SU-DHL-6 (cell line): ENCODE measurements around the gene AKAP11.

Source experiments
- H2AFZ ChIP-seq: fragments of 200-600 bp; sonication (generic); 2 replicates; pipeline ENCODE4 v1.6.1; 2014; ENCODE audit warnings: low read depth, mild to moderate bottlenecking, moderate library complexity, mixed read lengths, antibody characterized with exemption, low read length; ENCODE audit not compliant: severe bottlenecking
- H3F3A ChIP-seq: fragments of 200-600 bp; shearing (Covaris generic); 2 replicates; pipeline ENCODE4 v1.6.0; 2016; ENCODE audit warnings: antibody characterized with exemption, mild to moderate bottlenecking; ENCODE audit not compliant: insufficient read depth
- H3K27ac ChIP-seq: fragments of 200-600 bp; sonication (generic); 2 replicates; pipeline ENCODE4 v1.5.1; 2016; ENCODE audit warnings: low read depth, mild to moderate bottlenecking, low read length, moderate library complexity, mixed read lengths
- H3K27me3 ChIP-seq: fragments of 200-600 bp; sonication (generic), shearing (Covaris generic); 2 replicates; pipeline ENCODE4 v1.6.0; 2014; ENCODE audit warnings: mild to moderate bottlenecking, low read length
- H3K36me3 ChIP-seq: fragments of 200-600 bp; sonication (generic); 2 replicates; pipeline ENCODE4 v1.6.1; 2014; ENCODE audit warnings: mild to moderate bottlenecking, low read length, mixed read lengths
- H3K4me2 ChIP-seq: fragments of 300-600, 200-600 bp; shearing (Covaris generic), sonication (generic); 2 replicates; pipeline ENCODE4 v1.6.0; 2014; ENCODE audit warnings: low read length, low read depth, mild to moderate bottlenecking; ENCODE audit not compliant: poor library complexity, severe bottlenecking
- H3K4me3 ChIP-seq: fragments of 200-600 bp; sonication (generic); 2 replicates; pipeline ENCODE4 v1.5.1; 2014; ENCODE audit warnings: antibody characterized with exemption, low read length, mild to moderate bottlenecking, mixed read lengths; ENCODE audit not compliant: insufficient read depth, poor library complexity, severe bottlenecking
- H3K79me2 ChIP-seq: fragments of 200-600 bp; sonication (generic); 2 replicates; pipeline ENCODE4 v1.6.1; 2014; ENCODE audit warnings: mild to moderate bottlenecking, low read length, moderate library complexity; ENCODE audit not compliant: insufficient read depth
- H3K9ac ChIP-seq: fragments of 200-600 bp; sonication (generic); 2 replicates; pipeline ENCODE4 v1.7.0; 2014; ENCODE audit warnings: mild to moderate bottlenecking, low read length
- H3K9me2 ChIP-seq: fragments of 200-600 bp; sonication (generic); replicated peaks from 2 replicates; pipeline ENCODE4 v1.6.1; 2014; ENCODE audit warnings: low read length; ENCODE audit not compliant: insufficient read depth
- H3K9me3 ChIP-seq: fragments of 200-600 bp; sonication (generic); 2 replicates; pipeline ENCODE4 v1.6.1; 2014; ENCODE audit warnings: low read length, mixed read lengths; ENCODE audit not compliant: insufficient read depth
- H4K20me1 ChIP-seq: fragments of 200-600 bp; sonication (generic); 2 replicates; pipeline ENCODE4 v1.6.1; 2014; ENCODE audit warnings: low read depth, mild to moderate bottlenecking, antibody characterized with exemption, low read length, moderate library complexity, mixed read lengths
- CTCF ChIP-seq: fragments of 200-600 bp; sonication (generic); IDR thresholded peaks from one replicate; pipeline ENCODE4 v1.5.1; 2017; ENCODE audit warnings: antibody characterized with exemption, mild to moderate bottlenecking, low read length, moderate library complexity; ENCODE audit not compliant: insufficient read depth, poor library complexity, severe bottlenecking
- EZH2phosphoT487 ChIP-seq: fragments of 200-600 bp; sonication (generic), shearing (Covaris generic); conservative IDR thresholded peaks from 2 replicates; pipeline ENCODE4 v1.6.1; 2018; ENCODE audit warnings: mild to moderate bottlenecking, antibody characterized with exemption, low read length, moderate library complexity, mixed read lengths

The AKAP11 gene

GRCh38 chr13:42275098-42275471, 3.1 kb downstream of the AKAP11 start:
- Histone ChIP-seq H3K9me3 (no peaks in the 10 kb centered on the region), H3K79me2 (peaks cover 80% of the 10 kb centered on the region), H3K4me2 (peak overlapping the region; percentile 91), H3K9me2 (no peaks in the 10 kb centered on the region), H3F3A (peaks cover 12% of the 10 kb centered on the region; the same call in 1 of the 2 replicates), H3K27me3 (no peaks in the 10 kb centered on the region), H3K4me3 (peak overlapping the region; percentile 75), H2AFZ (no peak overlapping the region), H3K36me3 (peaks cover 3% of the 10 kb centered on the region; the same call in 1 of the 2 replicates), H4K20me1 (no peaks in the 10 kb centered on the region), H3K27ac (peak overlapping the region; percentile 83), H3K9ac (peak overlapping the region; percentile 92)
- TF ChIP-seq EZH2phosphoT487 (no peak), CTCF (no peak)

- H3K79me2 ChIP-seq = peaks cover 84% of the 10 kb centered on the region
- H3K9me2 ChIP-seq = no peaks in the 10 kb centered on the region
- peaks cover 12% of the 10 kb centered on the region; the same call in 1 of the 2 replicates for H3F3A ChIP-seq
- no peak overlapping the region for H3K4me3 ChIP-seq
- H3K36me3 ChIP-seq = peaks cover 3% of the 10 kb centered on the region; the same call in 1 of the 2 replicates
- H4K20me1 ChIP-seq = no peaks in the 10 kb centered on the region
- TF ChIP-seq EZH2phosphoT487 (no peak), CTCF (no peak)
- H3K27ac ChIP-seq = peak overlapping the region; percentile 83
- H3K9ac ChIP-seq = no peak overlapping the region
- no peaks in the 10 kb centered on the region for H3K9me3 ChIP-seq
- H3K27me3 ChIP-seq = no peaks in the 10 kb centered on the region
- H3K4me2 ChIP-seq = peak overlapping the region; percentile 91
- H2AFZ ChIP-seq = no peak overlapping the region
Observed at GRCh38 chr13:42275506-42275905, 3.6 kb downstream of the AKAP11 start.

GRCh38 chr13:42276683-42277082, 4.7 kb downstream of the AKAP11 start:
- Histone ChIP-seq H4K20me1 (no peaks in the 10 kb centered on the region), H3K27me3 (no peaks in the 10 kb centered on the region), H3K9me3 (no peaks in the 10 kb centered on the region), H3K36me3 (peaks cover 3% of the 10 kb centered on the region; the same call in 1 of the 2 replicates), H3K4me2 (peak overlapping the region; percentile 11), H3F3A (peaks cover 12% of the 10 kb centered on the region; the same call in 1 of the 2 replicates), H3K9me2 (no peaks in the 10 kb centered on the region), H3K4me3 (no peak overlapping the region), H3K79me2 (peaks cover 96% of the 10 kb centered on the region), H2AFZ (no peak overlapping the region), H3K9ac (no peak overlapping the region), H3K27ac (no peak overlapping the region)
- TF ChIP-seq CTCF = no peak
- TF ChIP-seq EZH2phosphoT487 = no peak
